WTC11 (cell line): ENCODE data around the gene TPCN2. TPM values are rescaled to one million over a fixed set of nuclear protein-coding genes. Genes with fewer than 3 reads are reported as not detected.

Experiments used
- ATAC-seq: fragments of 200-7000 bp; cut with Tn5 transposase; 2 replicates; pipeline ENCODE4 v1.10.0; 2021; ENCODE audit warnings: mild to moderate bottlenecking, moderate library complexity
- CTCF ChIA-PET: fragments of 300-600 bp; sonication (Branson Sonifier 250); formaldehyde crosslinking; loops from one replicate; lab custom pipeline; 2021; ENCODE audit warnings: antibody characterized with exemption; lab: Charles Lee
- POLR2A ChIA-PET: fragments of 350-600 bp; sonication (Branson Sonifier 250); formaldehyde crosslinking; loops from one replicate; lab custom pipeline; 2021; ENCODE audit warnings: antibody characterized with exemption; lab: Charles Lee
- DNase-seq: peaks from one replicate; pipeline ENCODE4 v3.0.0; 2021; ENCODE audit warnings: low spot score
- H3K27ac Mint-ChIP-seq: 2 replicates; pipeline ENCODE4 v1.8.0; 2021; ENCODE audit warnings: mixed read lengths
- H3K27me3 Mint-ChIP-seq: 2 replicates; pipeline ENCODE4 v1.8.0; 2021; ENCODE audit warnings: low read depth, mild to moderate bottlenecking, moderate library complexity, mixed read lengths
- H3K36me3 Mint-ChIP-seq: 2 replicates; pipeline ENCODE4 v1.8.0; 2021; ENCODE audit warnings: mixed read lengths
- H3K4me1 Mint-ChIP-seq: 2 replicates; pipeline ENCODE4 v1.8.0; 2022; ENCODE audit warnings: mixed read lengths
- H3K4me3 Mint-ChIP-seq: 2 replicates; pipeline ENCODE4 v1.8.0; 2021; ENCODE audit warnings: mild to moderate bottlenecking, moderate library complexity, mixed read lengths
- H3K9me3 Mint-ChIP-seq: 2 replicates; pipeline ENCODE4 v1.8.0; 2021; ENCODE audit warnings: mixed read lengths
- ARID4B ChIP-seq: sonication (generic); formaldehyde crosslinking; IDR thresholded peaks from 2 replicates; pipeline ENCODE4 v1.8.0; 2023; ENCODE audit warnings: missing genetic modification reagents, mild to moderate bottlenecking, borderline replicate concordance
- CREM ChIP-seq: sonication (generic); formaldehyde crosslinking; IDR thresholded peaks from 2 replicates; pipeline ENCODE4 v1.8.1; 2022; ENCODE audit warnings: mild to moderate bottlenecking, missing genetic modification reagents, moderate library complexity
- E2F5 ChIP-seq: sonication (generic); formaldehyde crosslinking; IDR thresholded peaks from 2 replicates; pipeline ENCODE4 v1.8.1; 2022; ENCODE audit warnings: mild to moderate bottlenecking, moderate library complexity, missing genetic modification reagents
- EMX1 ChIP-seq: fragments of 250-450 bp; sonication (Bioruptor Pico); IDR thresholded peaks from 2 replicates; pipeline ENCODE4 v1.8.0; 2021; ENCODE audit warnings: mild to moderate bottlenecking
- FOXP1 ChIP-seq: sonication (generic); formaldehyde crosslinking; IDR thresholded peaks from 2 replicates; pipeline ENCODE4 v1.8.0; 2022; ENCODE audit warnings: missing genetic modification reagents, mild to moderate bottlenecking, moderate library complexity, borderline replicate concordance
- GABPB1 ChIP-seq: sonication (generic); formaldehyde crosslinking; IDR thresholded peaks from 2 replicates; pipeline ENCODE4 v1.8.1; 2023; ENCODE audit warnings: mild to moderate bottlenecking, missing genetic modification reagents
- GRHL2 ChIP-seq: fragments of 250-450 bp; sonication (Bioruptor Pico); IDR thresholded peaks from 2 replicates; pipeline ENCODE4 v1.8.0; 2022; ENCODE audit warnings: mild to moderate bottlenecking, moderate library complexity; ENCODE audit not compliant: insufficient replicate concordance, severe bottlenecking
- HMGA2 ChIP-seq: fragments of 250-450 bp; sonication (Bioruptor Pico); IDR thresholded peaks from 2 replicates; pipeline ENCODE4 v1.4.0; 2021; ENCODE audit warnings: mild to moderate bottlenecking, moderate library complexity
- MXD4 ChIP-seq: fragments of 250-450 bp; sonication (Bioruptor Pico); IDR thresholded peaks from 2 replicates; pipeline ENCODE4 v1.8.0; 2021; ENCODE audit warnings: mild to moderate bottlenecking, moderate library complexity, borderline replicate concordance
- MYBL2 ChIP-seq: sonication (generic); formaldehyde crosslinking; IDR thresholded peaks from 2 replicates; pipeline ENCODE4 v1.8.1; 2023; ENCODE audit warnings: mild to moderate bottlenecking, moderate library complexity, missing genetic modification reagents
- NFYB ChIP-seq: sonication (generic); formaldehyde crosslinking; conservative IDR thresholded peaks from 2 replicates; pipeline ENCODE4 v1.8.0; 2022; ENCODE audit warnings: low read depth, missing genetic modification reagents
- PRRX2 ChIP-seq: fragments of 250-450 bp; sonication (Bioruptor Pico); IDR thresholded peaks from 2 replicates; pipeline ENCODE4 v1.8.0; 2021; ENCODE audit warnings: mild to moderate bottlenecking
- RORB ChIP-seq: fragments of 250-450 bp; sonication (Bioruptor Pico); IDR thresholded peaks from 2 replicates; pipeline ENCODE4 v1.9.0; 2021; ENCODE audit warnings: mild to moderate bottlenecking
- SP1 ChIP-seq: sonication (generic); formaldehyde crosslinking; conservative IDR thresholded peaks from 2 replicates; pipeline ENCODE4 v1.8.1; 2022; ENCODE audit warnings: missing genetic modification reagents
- TEAD1 ChIP-seq: sonication (generic); formaldehyde crosslinking; IDR thresholded peaks from 2 replicates; pipeline ENCODE4 v1.8.0; 2022; ENCODE audit warnings: mild to moderate bottlenecking, missing genetic modification reagents
- ZBTB21 ChIP-seq: sonication (generic); formaldehyde crosslinking; IDR thresholded peaks from 2 replicates; pipeline ENCODE4 v1.8.1; 2023; ENCODE audit warnings: mild to moderate bottlenecking, missing genetic modification reagents, borderline replicate concordance
- ZMAT4 ChIP-seq: fragments of 250-450 bp; sonication (Bioruptor Pico); IDR thresholded peaks from 2 replicates; pipeline ENCODE4 v1.9.0; 2021; ENCODE audit warnings: mild to moderate bottlenecking
- ZNF416 ChIP-seq: fragments of 250-450 bp; sonication (Bioruptor Pico); IDR thresholded peaks from 2 replicates; pipeline ENCODE4 v1.9.0; 2021; ENCODE audit warnings: mild to moderate bottlenecking, inconsistent platforms
- ZNF532 ChIP-seq: fragments of 250-450 bp; sonication (Bioruptor Pico); IDR thresholded peaks from 2 replicates; pipeline ENCODE4 v1.9.0; 2021; ENCODE audit warnings: mild to moderate bottlenecking, borderline replicate concordance
- total RNA-seq: library from RNA; stranded (reverse); gene quantifications from 3 replicates; pipeline ENCODE4 v1.2.3, GENCODE V29; 2021

Gene TPCN2
- total RNA-seq, 1 experiment from 2014 or later: 24.6 TPM

- TF ChIP-seq E2F5 (CRISPR knock-in tag): no peak
Measured at GRCh38 chr11:69169479-69169878, 120.7 kb downstream of the TPCN2 start (continued).

- Mint-ChIP-seq H3K36me3 (no peaks in the 10 kb centered on the region), H3K4me3 (no peak overlapping the region), H3K9me3 (peaks cover 32% of the 10 kb centered on the region), H3K4me1 (peaks cover 9% of the 10 kb centered on the region), H3K27ac (no peak overlapping the region), H3K27me3 (no peaks in the 10 kb centered on the region)
- ChIA-PET POLR2A (no interaction called here), CTCF (interaction anchor here (1.7 kb wide), 1 partner anchor 39 kb away, joined by 7 read pairs; no protein-coding TSS in a partner anchor)
- DNase-seq (no peak), ATAC-seq (no peak)
- no peak for TF ChIP-seq RORB
- no peak for TF ChIP-seq GRHL2 (CRISPR knock-in tag)
- no peak for TF ChIP-seq TEAD1 (CRISPR knock-in tag)
- TF ChIP-seq GABPB1 (CRISPR knock-in tag): no peak
- no peak for TF ChIP-seq ZBTB21
- TF ChIP-seq MYBL2 (CRISPR knock-in tag): no peak
- TF ChIP-seq HMGA2 (CRISPR knock-in tag): no peak
- TF ChIP-seq SP1 (CRISPR knock-in tag): no peak
- no peak for TF ChIP-seq ARID4B (CRISPR knock-in tag)
- no peak for TF ChIP-seq ZMAT4
- no peak for TF ChIP-seq CREM (CRISPR knock-in tag)
- no peak for TF ChIP-seq NFYB (CRISPR knock-in tag)
- TF ChIP-seq E2F5 (CRISPR knock-in tag): no peak
- TF ChIP-seq ZNF532 (CRISPR knock-in tag): no peak
- no peak for TF ChIP-seq ZNF416 (CRISPR knock-in tag)
- no peak for TF ChIP-seq FOXP1
- no peak for TF ChIP-seq EMX1 (CRISPR knock-in tag)
- no peak for TF ChIP-seq MXD4 (CRISPR knock-in tag)
- no peak for TF ChIP-seq PRRX2 (CRISPR knock-in tag)
Measured at GRCh38 chr11:69170704-69171103, 122.0 kb downstream of the TPCN2 start.
